T-helper 2 cell (primary cell): ENCODE results near the gene RPS2.
A peak's percentile ranks its signal among the peaks of the same experiment; 100 is the strongest.

ENCODE experiments used
- DNase-seq, 5 experiments: peaks; one replicate each; pipeline versions ENCODE4 v3.0.0 to v3.0.0-alpha.2; 2012 to 2022

The RPS2 gene

DNA sequence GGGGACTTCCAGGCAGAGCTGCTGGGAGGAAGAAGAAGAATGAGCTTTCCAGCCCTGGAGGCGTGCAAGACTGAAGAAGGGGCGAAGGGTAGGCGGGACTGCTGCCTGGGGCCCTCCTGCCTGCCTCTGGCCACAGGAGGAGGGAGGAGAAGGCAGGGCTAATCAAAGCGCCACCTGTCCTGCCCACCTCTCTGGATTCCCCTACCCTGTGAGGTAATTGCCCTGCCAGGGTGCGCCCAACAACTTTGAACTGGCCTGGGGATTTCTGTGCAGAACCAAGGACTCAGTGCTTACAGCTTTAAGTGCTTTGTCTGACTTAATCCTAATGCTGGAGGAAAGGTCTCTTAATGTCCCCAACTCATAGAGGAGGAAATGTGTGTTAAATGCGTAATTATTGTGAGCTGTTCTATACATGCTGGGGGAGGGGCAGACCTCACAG is 16.8 kb upstream of the RPS2 start, which contains the start of gene NOXO1:
TSS of gene NOXO1 (minus strand) at position 72 of the 439 bp plus-strand sequence. CDS start 290 bp downstream, outside the sequence.
- DNase-seq: no peak

DNA sequence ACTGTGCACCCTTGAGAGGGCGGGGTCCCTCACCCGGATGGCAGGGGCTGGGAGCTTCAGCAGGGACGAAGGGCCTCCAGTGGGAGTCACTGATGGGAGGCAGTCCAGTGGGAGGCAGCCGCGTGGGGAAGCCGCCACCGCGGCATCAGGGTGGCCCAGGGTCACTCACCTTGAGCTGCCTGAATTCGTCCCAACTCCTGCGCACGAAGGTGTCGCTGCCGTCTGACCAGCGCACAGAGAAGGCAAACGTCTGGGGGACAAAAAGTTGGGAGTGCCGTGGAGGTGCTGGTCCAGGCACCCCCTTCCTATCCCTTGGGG is 16.1 kb upstream of the RPS2 start:
- no peak for DNase-seq

DNA sequence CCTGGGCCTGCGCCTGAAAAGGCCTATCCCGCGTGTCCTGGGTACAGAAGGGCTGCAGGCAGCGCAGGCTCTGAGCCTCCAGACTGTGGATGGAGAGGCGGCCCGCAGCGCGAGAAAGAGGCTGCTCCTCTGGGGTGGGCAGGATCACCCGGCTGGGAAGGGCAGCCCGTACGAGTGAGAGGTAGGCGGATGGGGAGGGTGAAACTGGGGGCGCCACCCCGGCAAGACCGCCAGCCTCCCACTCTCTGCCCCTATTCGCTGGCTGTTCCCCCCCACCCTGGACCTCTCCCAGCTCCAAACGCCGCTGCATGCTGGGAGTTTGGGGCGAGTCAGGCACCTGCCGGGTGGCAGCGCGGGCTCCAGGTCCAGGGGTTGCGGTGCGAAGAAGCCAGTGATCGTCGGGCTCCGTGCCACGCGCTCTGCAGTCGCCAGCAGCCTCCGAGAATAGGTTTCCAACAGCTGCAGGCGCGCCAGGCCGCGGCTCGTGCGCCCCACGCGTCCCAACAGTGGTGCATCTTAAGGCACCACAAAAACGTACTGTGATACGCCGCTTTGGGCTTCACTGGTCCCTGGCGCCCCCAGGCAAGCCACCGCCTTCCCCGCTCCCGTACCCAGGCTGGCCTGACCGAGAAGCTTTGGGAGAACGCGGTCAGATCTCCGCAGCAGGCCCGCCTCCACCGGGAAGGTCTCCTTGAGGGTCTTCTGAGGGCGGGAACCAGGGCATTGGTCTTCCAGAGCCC is 15.6 kb upstream of the RPS2 start:
- DNase-seq: no peak

DNA sequence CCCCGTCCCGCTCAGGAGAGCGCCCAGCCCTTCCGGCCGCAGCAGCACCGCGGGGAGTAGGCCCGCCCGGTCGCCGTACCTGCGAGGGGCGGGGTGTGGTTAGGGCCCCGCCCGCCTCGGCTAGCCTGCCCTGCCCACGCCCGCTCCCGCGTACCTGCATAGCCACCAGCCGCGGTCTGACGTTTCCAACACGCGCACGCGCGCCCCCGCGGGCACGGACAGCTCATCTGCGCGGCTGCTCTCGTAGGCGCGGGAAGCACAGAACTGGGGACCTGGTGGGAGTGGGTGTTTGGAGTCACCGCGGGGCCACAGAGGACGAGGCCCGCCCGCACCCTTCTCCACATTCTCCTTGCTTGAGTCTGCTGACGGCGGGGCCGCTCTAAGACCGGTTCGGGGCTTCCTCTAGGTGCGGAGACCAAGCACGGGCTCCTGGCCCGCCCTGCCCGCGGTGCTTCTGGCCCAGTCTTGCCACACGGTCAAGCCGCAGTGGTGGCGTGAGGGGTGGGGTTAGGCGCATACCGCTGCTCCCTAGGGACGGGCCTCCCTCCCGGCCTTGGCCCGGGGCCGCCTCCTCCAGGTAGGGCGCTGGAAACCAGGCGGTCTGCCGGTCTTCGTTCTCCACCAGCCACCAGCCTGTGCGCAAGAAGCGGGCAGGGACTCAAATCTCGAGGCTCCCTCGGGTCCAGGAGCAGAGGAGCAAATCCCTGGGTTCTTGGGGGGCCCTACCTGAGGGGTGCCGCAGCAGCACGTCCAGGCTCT is 14.8 kb upstream of the RPS2 start:
- DNase-seq: no peak

DNA sequence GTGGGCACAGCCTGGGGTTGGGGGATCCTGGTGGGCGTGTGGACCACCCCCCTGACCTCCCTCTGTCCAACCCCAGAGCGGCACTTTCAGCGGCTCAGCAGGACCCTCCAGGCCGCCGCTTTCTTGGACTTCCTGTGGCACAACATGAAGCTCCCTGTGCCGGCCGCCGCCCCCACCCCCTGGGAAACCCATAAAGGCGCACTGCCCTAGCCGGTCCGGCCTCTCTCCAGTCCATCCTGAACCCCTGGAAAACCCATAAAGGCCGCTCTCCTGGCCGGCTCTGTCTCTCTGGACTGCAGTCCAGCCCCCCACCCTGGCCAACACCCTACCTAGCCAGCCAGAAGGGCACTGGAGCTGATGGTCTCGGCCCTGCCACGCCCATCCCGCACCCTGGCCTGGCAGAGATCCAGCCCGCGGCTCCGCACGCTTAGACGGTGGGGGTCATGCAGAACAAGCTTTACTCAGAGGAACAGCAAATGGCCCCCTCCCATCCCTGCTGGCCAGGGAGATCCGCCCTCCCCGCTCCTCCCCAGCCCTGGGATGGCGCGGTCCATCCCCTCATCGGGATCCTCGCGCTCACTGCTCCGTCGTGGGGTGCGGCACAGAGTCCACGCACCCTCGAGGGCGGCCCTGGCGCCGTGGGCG is 14.0 kb upstream of the RPS2 start:
- no peak for DNase-seq

DNA sequence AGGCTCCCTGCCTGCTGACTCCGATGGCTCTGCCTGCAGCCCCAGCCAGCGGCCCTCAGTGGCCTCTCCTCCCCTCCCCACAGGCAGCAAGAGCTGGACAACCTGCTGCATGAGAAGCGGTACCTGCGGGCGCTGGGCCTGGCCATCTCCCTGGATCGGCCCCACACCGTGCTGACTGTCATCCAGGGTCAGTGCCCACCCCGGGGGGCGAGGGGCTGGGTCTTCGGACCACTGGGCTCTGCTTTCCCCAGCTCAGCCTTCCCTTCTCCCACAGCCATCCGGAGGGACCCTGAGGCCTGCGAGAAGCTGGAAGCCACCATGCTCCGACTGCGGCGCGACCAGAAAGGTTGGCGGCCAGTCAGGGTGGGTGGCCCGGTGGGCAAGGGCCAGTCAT is 13.2 kb upstream of the RPS2 start:
- no peak for DNase-seq

DNA sequence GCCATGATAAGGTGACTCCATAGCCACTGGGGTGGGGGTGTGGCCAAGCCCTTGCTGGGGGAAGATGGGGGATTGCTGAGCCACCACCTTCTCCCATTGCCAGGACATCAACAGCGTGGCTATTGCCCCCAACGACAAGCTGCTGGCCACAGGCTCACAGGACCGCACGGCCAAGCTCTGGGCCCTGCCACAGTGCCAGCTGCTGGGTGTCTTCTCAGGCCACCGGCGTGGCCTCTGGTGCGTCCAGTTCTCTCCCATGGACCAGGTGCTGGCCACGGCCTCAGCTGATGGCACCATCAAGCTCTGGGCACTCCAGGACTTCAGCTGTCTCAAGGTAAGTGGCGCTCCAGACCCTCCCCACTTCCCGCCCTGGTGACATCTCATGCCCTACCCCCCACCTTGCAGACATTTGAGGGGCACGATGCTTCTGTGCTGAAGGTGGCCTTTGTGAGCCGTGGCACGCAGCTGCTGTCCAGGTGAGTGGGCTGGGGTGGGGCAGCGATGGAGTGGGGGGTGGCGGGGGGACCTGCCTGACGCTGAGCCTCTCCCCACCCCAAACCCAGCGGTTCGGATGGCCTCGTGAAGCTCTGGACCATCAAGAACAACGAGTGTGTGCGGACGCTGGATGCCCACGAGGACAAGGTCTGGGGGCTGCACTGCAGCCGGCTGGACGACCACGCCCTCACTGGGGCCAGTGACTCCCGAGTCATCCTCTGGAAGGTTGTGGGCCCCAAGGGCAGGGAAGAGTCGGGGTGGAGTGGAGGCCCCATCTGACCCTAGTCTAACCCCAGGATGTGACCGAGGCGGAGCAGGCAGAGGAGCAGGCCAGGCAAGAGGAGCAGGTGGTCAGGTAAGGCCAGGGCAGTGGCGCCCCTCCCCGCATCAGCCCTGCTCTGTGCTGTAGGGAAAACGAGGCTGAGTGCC is 12.6 kb upstream of the RPS2 start:
- no peak for DNase-seq

DNA sequence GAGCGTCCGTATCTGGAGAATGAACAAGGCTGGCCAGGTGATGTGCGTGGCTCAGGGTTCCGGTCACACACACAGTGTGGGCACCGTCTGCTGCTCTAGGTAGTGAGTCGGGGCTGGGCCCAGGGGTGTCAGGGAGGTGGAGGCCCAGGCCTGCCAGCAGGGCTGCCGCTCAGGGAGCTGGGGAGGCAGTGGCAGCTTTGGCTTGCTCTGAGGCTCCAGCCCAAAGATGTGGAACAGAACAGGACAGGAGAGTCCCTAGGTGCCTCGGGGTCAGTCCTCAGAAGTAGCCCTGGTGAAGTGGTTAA is 11.5 kb upstream of the RPS2 start:
- no peak for DNase-seq

DNA sequence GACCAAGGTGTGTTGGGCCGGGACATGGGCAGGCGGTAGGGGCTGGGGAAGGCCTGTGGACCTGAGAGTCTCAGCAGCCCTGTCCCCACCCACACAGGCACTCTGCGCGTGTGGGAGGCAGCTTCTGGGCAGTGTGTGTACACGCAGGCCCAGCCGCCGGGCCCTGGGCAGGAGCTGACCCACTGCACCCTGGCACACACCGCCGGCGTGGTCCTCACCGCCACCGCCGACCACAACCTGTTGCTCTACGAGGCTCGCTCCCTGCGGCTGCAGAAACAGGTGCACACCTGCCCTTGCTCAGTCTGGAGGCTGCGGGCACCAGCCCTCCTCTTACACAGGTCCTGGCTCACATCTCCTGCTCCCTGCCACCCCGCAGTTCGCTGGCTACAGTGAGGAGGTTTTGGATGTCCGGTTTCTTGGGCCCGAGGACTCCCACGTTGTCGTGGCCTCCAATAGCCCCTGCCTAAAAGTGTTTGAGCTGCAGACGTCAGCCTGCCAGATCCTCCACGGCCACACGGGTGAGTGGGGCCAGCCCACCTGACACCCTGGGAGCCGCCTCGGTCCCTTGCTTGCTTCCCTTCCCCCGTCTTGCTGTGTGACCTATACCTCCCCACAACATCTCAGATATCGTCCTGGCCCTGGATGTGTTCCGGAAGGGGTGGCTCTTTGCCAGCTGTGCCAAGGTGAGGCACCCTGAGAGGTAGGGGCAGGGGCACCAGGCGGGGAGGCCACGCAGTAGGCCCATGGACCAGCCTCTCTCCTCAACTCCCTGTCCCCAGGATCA is 11.0 kb upstream of the RPS2 start:
- DNase-seq: no peak

DNA sequence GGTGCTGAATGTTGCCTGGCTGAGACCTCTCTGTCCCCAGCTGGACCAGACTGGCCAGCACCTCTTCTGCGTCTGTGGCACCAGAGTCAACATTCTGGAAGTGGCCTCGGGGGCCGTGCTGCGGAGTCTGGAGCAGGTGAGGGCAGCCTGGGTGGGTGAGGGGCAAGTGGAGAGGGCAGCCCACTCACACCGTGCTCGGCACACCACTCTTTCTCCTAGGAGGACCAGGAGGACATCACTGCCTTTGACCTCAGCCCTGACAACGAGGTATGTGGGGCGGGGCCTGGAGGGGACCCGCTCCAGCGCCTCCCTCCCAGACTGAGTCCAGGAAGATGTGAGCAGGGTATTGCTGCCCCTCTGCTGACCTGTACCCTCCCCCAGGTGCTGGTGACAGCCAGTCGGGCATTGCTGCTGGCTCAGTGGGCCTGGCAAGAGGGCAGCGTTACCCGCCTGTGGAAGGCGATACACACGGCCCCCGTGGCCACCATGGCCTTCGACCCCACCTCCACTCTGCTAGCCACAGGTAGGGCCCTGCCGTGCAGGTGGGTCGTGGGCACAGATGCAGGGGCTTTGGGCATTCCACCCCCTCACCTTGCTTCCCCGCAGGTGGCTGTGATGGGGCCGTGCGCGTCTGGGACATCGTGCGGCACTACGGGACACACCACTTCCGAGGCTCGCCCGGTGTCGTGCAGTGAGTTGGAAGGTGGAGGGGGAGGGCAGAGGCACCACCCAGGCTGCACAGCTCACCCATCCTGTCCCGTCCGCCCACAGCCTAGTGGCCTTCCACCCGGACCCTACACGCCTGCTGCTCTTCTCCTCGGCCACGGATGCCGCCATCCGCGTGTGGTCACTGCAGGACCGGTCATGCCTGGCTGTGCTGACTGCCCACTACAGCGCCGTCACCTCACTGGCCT is 9.8 kb upstream of the RPS2 start:
- DNase-seq: no peak

DNA sequence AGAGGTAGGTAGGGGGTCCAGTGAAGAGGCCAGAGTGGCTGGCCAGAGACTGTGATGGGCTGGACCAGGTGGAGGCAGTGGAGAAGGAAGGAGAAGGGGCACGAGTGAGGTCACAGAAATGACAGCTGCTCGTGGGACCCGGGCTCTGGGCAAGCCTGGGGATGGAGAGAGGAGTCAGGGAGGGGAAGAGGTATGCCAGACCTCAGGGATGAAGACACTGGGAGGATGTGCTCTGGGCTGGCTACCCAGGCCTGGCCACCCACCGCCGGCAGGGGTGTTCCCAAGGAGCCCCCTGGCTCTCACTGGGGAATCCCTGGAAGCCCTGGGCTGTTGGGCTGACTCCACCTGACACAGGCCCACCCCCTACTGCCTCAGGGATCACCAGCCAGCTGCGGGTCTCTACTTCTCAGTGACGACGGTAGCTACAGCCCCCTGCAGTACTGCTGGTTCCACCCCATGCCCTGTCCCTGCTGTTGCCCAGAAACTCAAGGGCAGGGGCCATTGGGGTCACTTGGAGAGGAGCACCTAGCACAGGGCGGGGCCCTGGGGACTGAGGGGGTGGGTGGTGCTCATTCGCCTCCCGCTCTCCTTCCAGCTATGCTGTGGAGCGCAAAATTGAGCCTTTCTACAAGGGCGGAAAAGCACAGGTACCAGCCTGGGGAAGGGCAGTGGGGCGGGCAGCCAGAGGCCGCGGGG is 9.0 kb upstream of the RPS2 start:
- no peak for DNase-seq

DNA sequence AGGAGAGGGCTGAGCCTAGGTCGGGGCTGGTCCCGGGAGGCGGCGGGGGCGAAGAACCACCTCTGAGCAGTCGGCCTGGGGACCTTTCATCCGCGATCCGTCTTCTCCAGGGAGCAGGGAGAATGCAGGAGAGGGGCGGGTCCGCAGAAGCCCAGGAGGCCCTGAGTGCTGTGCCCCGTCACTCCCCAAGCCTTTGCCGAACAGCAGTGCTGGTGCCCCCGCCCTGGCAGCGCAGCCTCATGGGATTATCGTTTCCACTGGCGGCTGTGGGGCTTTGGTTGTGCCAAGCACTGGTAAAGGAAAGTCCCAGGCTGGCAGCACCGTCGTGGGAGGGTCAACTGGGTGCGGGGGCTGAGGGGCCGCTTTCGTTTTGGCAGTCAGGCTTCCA is 7.9 kb upstream of the RPS2 start:
- no peak for DNase-seq

DNA sequence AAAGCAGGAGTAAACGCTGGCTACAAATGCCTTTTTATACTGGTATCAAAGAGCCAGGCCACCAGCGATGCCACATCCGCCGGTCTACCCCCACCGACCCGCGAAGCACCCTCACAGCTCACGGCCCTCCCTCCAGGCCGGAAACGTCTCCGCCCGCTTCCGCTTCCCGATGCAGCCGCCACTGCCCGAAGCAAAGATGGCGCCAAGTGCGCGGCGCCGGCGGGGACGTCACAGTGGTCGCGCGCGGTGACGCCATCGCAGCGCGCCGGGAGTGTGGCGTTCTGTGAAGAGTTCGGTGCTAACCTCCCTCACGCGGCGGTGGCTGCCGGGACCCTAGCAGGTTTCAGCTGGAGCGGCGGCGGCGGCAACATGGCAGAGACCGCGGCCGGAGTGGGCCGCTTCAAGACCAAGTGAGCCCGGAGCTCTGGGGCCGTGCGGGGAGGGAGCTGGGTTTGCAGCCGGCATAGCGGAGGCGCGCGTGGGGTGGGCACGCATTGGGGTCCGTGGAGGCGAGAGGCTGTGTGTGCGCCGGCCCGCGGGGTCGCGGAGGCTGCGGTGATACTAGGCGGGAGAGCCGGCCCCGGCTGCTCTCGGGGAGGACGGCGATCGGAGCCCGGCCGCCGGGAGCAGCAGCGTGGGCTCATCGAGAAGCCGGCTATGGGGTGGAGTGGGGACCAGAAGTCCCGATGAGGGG is 7.3 kb upstream of the RPS2 start, which contains the start of gene TBL3:
TSS of gene TBL3 (plus strand) at position 258 of the 694 bp plus-strand sequence. CDS start at position 370, 112 bp downstream.
- peak; percentile 93 to 99 (median 96) for DNase-seq

DNA sequence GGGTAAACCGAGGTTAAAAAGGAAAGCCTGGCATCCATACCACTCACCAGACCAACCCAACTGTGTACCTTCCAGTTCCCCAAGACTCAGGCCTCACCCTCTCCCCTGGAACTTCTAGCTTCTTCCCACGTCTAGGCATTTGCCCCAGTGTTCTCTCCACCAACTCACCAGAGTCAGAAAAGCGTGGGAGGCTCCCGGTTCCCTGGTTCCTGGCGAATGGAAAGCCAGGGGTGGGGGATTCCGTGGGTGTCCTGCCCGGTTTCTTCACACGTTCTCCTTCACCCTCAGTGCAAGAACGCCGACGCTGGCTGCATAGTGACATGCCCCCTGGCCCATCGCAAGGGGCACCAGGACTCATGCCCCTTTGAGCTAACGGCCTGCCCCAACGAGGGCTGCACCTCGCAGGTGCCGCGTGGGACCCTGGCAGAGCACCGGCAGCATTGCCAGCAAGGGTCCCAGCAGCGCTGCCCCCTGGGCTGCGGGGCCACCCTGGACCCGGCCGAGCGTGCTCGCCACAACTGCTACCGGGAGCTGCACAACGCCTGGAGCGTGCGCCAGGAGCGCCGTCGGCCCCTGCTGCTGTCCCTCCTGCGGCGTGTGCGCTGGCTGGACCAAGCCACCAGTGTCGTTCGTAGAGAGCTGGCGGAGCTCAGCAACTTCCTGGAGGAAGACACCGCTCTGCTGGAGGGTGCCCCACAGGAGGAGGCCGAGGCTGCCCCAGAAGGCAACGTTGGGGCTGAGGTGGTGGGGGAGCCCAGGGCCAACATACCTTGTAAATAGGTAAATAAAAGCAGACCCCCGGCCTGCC is 3.7 kb upstream of the RPS2 start:
- no peak for DNase-seq

DNA sequence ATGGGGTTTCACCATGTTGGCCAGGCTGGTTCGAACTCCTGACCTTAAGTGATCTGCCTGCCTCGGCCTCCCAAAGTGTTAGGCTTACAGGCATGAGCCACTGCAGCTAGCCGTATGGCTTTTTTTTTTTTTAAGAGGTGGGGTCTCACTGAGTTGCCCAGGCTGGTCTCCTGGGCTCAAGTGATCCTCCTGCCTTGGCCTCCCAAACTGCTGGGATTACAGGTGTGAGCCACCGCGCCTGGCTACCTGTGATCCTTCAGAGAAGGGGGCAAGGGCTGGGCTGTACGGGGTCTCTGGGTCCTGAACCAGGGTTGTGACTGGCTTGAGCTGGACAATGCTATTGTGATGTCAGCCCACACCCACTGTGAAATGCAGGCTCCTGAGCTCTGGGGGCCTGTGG is 1.8 kb upstream of the RPS2 start, which contains the start of gene RNF151:
TSS of gene RNF151 (plus strand) at position 397 of the 400 bp plus-strand sequence. CDS start 26 bp downstream, outside the sequence.
- DNase-seq: no peak

DNA sequence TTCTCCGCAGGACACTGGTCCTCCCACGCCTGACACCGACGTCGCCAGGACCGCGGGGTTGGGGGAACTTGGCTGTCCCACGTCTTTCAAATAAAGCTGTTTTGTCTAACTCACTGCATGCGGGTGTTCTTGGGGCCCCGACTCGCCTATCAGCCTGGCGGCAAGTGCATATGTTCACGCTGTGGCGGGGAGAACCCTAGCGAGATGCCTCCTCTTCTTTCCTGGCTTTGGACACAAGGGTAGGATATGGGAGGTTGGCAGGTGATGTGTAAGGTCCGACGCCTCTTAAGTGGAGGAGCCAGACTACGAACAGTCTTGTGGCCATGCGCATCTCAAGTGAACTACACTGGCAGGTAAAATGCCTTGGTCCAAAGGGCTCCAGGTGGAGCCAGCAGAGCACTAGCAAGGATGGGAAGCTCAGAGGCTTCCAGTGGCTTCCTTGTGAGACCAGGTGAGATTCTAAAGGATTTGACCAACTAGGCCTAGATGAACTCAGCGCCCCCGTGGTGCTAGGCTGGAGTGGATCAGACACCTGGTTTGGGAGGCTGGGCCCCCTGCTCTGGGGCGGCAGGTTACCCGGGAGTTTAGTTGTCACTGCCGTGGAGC is 873 bp upstream of the RPS2 start:
- no peak for DNase-seq

DNA sequence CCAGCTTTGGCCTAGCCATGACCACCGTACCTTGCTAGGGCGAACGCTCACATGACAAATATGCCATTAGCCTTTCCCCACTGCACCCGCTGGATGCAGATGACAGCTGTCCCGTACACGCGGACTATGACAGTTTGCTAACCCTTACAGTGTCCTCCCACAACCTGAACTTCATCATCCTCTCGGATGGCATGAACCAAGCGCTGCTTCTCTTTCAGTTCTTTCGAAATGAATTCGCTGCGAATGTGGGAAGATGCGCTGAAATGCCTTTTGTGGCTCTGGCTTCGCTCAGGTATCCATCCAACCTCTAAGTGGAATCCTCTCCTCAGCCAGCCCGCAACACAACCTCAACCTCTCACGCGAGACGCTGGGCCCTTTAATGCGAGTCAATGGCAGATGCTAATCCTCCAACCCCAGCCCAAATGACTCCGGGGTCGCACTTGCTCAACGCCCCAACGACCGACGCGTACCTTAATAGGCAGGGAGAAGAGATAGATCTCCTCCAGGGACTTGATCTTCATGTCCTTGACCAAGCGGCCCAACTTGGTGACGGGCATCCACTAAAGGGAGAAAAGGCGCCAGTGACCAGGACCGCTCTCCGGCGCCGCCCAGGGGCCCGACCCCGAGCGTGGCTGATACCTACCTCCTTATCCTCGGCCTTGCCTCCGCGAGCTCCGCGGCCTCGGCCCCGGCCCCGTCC is 670 bp downstream of the RPS2 start:
- DNase-seq: peak in 4 of 5 experiments; percentile 18 to 63 (median 34)
